Measurements from ENCODE around the gene SEMA3G.

Gene SEMA3G

DNA sequence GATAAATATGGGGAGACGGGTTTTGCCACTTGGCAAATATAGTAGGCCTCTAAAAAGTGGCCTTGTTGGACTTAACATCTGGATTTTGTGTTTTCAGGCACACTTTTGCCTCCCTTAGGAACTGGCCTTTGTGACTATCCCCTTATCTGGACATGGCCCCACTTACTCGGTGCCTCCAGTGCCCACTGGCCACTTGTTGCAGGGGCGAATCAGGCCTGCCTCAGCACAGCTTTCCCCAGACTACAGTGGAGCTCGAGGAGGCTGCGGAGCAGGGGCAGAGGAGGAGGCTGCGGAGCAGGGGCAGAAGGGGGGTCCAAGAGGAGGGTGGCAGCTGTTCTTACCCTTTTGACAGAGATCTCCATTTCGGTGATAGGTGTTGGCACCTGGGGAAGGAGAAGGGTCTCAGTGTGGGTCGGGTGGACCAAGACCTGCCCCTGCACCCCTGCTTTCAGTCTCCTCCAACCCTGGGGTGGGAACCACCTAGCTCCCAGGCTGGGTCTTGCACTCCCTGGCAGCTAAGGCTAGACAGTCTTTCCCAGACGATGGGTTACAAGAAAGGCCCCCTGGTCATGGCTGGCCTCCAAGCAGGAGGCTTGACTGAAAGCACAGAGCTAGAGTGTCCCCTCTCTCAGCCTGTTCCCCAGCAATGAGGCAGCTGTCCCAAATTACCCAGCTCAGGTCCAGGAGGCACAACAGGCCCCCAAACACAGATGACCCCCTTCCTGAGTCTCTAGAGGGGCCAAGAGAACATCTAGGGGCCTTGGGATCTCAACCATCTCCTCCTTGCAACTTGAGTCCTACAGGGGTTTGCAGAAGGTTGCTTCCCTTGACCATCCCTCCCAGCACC lies 6.1 kb downstream of the SEMA3G start:
- DNase-seq (ENCODE audit: low read depth): no peak

DNA sequence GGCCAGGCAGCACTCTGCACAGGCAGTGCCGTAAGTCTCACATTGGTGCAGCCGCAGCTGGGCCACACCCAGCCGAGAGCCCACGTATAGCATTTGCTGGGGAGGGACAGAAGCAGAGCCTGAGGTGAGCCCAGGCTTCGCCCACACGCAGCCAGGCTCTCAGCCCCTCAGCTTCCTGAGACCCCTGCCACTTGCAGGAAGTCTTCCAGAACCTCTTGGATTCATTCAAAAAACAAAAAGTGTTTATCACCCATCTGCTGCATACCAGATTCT lies 6.9 kb downstream of the SEMA3G start:
- no peak for DNase-seq (ENCODE audit: low read depth)

DNA sequence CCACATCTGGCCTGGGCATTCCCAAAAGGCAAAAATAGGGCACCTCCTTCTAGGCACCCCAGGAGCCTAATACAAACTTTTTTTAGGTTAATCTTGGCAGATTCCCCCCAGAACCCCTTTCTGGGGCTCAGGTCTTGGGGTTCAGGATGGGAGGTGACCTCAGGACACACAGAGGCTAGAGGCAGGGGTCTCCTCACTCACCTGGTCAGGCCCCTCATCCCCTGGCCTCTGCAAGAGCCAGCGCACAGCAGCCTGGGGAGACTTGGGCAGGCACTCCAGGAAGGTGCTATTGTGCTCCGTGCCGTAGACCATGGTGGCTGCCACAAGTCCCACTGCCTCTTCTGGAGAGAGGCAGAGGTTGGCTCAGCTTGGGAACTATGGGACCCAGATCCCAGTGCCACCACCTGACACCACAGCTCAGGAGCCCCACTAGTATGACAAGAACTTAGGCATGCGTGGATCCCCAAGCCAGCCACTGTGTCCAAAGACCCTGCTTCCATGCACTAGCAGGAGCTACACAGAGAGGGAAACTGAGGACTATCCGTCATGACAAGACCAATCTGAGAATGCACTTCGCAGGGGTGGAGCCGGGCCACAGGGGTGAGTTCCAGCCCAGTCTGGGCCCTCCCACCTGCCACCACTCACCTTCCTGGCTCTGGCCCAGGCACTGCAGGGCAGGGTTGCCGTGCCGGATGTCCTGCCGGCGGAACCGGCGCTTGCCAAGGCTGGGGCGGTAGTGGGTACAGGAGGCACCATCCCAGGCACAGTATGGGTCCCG lies 7.4 kb downstream of the SEMA3G start:
- no peak for DNase-seq (ENCODE audit: low read depth)

DNA sequence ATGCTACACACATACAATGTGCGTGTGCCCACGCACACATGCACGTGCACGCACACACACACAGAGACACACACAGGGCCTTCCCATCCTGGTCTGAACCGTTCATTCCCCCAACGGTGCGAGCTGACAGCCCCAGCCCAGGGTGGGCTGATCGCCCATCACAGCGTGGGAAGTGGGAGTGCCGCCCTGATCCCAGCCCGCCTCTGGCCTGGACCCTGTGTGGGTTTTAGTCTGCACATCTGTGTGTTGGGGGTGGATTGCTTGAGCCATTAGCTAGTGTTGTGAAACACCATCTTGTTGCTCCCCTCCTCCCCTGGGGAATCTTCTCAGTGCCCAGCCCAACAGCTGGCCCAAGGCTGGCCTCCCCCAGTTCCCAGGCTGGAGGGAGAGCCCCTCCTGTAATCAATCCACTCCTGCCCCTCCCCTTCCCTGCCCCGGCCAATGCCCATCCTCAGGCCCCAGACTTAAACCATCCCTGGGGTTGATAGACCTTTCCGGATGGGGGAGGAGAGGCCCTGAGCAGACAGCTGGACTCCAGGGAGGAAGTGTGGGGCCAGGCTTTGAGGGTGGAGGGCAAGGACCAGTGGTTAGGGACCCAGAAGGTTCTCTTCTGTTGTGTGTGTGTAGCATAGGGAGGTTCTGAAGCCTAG lies 8.3 kb downstream of the SEMA3G start:
- peak; percentile 73 for DNase-seq (ENCODE audit: low read depth)

DNA sequence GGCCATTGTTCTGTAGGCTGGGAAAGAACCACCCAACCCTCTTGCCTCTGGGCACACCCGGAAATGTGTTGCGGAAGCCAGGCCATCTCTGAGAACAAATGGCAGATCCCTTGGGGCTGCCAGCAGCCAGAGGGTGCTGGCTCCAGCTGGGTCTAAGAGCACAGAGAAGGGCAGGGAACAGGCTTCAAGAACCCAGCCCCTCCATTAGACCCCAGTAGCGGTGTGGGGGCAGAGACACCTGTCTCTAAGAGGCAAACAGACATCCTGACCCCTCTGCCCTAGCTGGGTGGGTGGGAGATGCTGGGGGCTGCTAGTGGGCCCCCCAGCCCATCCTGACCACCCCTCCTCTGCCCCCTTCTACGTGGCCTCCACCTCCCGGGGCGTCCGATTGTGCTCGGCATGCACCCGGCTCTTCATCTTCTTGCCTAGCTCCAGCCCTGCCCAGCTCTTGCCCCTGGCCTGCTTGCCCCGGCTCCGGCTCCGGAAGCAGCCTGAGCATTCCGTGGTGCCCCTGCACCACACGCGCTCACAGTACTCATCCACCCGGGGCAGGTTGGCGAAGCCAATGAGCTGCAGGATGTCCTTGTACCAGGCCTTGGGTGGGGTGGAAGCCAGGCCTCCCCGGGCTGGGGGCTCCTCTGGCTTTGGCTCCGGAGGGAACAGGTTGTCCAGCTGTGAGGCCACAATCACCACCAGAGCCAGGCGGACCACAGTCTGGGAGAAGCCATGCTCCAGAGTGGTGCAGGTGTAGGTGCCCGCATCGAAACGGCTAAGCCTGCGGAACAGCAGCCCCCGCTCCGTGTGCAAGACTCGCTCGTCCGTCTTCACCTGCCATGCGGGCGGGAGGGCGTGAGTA lies 9.4 kb downstream of the SEMA3G start:
- no peak for DNase-seq (ENCODE audit: low read depth)

DNA sequence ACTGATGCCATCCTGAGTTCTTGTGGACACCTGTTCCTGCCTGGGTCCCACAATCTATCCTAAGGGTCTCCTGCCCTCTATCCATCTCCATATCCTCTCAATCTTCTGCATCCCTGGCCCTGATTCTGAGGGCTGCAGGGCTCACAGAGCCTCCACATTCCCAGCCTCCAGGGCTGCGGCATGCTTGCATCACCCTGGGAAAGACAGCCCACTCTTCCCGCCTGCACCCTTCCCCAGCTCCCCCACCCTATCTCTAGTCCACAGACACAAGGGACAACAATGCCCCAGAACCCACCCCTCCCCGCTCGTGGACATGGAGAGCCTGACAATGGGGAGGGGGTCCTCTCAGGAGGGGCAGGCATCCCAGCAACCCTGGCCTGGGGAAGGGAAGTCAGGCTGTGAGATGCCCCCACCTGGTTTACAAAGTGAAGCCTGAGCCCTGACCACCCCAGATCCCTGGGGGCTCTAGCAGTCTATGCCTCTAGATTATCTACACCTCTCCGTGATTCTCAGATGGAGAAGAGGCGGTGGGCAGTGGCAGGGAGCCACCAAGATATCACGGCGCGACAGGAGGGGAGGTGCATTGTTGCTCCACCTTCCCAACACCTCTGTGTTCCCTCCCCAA lies 10.3 kb downstream of the SEMA3G start:
- DNase-seq (ENCODE audit: low read depth): no peak

DNA sequence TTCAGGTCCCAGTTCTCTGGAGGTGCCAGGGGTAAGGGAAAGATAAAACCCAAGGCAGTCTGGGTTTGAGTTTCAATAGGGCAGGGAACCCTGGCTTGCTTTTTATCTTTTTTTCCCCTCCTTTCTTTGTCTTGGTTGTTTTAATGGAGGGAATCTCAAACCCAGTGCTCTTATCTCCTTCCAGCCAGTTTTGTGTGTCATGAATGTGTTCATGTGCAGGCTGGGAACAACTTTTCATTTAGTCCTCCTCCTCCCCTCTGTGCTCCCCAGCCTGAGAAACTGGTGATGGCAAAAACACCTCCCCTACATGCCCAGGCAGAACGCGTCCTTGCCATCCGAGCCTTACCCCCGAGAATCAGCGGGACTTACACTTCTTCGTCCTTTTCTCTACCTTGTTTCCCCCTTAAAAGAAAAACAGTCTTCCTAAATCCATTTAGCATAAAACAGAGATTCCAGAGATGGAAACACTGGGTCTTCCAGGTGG lies 10.9 kb downstream of the SEMA3G start:
- DNase-seq (ENCODE audit: low read depth): no peak

DNA sequence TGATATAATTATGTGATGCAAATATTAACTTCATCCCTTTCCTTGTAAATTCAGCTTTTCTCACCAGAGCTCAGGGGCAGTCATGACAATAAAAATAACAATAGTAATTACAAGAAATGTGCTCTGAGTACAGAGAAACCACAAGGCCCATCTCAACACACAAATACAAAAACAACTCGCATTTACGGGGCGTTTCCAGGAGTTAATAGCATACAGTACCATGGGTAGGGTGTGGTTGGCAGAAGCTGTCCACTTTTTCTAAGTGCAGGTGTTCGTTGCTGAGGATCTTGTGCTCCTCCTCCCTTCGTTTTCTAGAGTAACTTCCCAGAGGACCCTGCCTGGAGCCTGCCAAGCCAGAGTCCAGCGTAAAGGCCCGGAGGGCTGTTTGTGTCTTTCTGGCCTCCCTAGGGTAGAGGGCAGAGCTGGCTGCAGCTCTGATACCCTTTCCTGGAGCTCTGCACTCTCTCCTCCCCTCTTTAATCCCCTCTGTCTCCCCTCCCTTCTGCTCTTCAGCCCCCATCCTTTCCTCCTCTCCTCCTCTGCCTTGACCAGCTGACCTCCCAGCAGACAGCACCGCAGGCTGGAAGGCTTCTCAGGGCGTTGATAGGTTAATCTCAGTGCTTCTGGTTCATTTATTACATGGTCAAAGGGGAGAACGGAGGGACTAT lies 11.4 kb downstream of the SEMA3G start:
- no peak for DNase-seq (ENCODE audit: low read depth)

DNA sequence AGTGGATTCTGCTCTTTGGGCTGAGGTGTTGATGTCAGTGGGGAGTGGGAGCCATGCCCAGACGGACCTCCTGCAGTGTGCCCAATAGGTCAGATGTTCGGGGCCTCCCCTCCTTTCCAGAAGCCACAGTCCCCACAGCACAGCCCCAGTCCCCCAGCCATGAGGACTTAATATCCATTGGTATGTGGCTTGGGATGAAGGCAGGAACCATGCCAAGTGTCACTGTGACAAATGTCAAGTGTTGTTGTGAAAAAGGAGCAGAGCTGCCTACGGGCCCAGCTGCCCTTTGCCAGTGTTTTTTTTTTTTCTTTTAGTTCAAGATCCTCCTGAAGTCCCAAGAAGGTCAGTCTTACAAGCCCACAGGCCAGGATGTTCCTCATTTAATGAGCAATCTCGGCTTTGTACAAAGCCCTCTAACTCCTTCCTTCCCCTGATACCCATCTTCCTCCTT lies 12.2 kb downstream of the SEMA3G start:
- no peak for DNase-seq (ENCODE audit: low read depth)

DNA sequence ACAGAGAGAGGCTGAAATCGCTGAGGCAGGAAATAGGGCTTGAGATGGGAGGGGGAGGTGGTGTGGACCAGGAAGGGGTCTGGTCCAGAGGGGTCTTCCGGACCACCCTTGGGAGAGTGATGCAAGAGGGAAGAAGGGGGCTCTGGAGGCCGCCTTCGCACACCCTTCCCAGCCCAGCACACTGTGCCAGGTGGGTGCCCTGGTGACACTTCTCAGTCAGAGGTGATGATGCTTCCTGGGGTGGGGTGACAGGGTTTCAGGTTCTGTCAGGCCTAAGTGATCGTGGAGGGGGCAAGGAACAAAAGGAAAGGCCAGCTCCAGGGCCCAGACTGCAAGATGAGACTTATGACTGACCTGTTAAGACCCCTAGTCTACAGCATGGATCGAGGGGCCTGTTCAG lies 12.7 kb downstream of the SEMA3G start:
- no peak for DNase-seq (ENCODE audit: low read depth)

DNA sequence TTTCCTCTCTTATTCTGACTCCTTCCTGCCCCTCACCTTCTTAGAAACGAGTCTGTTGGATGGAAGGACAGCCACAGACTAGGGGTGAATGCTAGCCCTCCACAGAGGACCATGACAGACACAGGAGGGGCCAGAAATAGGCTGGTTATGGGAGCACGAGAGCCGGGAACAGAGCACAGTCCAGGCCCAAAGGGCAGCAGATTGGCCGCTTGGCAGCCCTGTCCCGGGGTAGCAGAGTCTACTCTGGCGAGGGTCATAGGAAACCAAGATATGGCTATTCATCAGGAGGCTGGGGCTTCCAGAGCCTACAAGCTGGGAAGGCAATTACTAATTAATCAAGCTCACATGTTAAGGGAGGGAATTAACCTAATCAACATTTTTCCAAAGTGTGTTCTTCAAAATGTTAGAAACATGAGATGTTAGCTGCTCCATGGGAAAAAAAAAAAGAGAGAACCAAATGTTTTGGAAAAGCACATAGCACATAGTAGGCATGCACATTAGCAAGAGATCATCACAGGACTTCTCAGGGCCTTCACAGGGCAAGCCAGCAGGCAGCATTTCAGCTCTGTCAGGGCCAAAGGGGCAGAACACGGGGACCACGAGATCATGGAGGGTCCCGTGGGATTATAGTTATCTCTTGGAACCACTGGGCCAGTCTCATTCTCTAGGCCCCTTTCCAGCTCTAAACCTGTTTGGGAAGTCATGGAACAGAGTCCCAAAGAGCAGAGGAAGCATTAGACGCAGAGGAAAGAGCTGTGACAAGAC lies 13.3 kb downstream of the SEMA3G start:
- no peak for DNase-seq (ENCODE audit: low read depth)

DNA sequence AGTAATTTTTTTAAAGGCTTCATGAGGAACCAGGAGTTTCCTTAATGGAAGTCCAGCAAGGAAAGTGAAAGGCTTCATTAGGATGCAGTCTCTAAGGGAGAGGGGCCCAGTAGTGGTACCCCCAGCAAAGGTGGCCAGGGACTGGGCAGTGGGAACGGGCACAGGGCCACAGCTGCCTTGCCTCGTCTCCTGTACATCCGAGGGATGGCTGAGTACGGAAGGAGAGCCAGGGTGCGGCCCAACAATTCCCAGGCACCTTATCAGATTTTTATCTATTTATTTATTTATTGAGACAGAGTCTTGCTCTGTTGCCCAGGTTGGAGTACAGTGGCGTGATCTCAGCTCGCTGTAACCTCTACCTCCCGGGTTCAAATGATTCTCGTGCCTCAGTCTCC lies 14.5 kb downstream of the SEMA3G start:
- DNase-seq (ENCODE audit: low read depth): no peak

DNA sequence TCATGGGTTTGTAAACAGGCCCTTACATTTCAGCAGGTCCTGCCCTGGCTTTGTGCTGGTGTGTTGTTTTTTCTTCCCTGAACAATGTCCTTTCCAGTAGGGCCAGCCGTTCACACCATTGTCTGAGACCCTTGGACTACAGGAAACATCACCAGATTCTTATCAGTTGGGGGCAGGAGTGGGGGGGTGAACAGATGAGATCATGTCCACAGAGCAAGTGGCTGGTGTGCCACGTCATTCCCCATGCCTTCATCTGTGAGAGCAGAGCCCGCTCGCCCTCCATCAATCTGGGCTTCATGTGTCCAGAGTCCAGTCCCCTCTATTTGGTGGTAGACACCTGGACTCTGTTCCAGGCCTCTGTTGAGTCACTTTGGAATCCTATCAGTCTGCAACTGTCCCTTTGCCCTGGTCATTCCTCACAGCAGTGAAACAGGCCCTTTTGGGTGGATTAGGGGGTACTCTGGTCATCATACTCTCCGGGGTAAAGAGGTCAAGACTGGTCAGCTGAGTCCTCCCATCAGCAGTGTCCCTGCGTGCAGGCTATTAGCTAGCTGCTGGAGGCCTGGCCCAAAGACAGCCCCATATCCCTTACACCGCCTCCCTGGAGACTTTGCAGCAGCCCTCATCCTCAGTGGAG lies 15.0 kb downstream of the SEMA3G start:
- no peak for DNase-seq (ENCODE audit: low read depth)

DNA sequence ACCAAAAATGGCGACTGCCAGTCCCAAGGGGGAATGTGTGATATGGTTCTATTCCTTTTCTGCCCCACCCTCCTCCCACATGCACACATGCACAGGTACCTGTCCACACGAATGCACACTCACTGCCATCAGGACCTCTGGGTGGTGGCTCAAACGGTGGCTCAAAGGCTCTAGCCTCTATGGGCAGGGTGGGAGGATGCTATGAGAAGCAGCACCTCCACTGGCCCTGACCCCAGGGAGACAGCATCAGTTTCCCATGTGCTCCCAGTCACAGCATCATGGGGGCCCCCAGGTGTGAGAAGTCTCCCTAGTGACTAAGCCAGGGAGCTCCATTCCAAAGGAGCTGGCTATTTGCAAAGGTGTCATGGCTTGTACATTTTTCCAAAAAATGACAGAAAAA lies 15.9 kb downstream of the SEMA3G start:
- no peak for DNase-seq (ENCODE audit: low read depth)

DNA sequence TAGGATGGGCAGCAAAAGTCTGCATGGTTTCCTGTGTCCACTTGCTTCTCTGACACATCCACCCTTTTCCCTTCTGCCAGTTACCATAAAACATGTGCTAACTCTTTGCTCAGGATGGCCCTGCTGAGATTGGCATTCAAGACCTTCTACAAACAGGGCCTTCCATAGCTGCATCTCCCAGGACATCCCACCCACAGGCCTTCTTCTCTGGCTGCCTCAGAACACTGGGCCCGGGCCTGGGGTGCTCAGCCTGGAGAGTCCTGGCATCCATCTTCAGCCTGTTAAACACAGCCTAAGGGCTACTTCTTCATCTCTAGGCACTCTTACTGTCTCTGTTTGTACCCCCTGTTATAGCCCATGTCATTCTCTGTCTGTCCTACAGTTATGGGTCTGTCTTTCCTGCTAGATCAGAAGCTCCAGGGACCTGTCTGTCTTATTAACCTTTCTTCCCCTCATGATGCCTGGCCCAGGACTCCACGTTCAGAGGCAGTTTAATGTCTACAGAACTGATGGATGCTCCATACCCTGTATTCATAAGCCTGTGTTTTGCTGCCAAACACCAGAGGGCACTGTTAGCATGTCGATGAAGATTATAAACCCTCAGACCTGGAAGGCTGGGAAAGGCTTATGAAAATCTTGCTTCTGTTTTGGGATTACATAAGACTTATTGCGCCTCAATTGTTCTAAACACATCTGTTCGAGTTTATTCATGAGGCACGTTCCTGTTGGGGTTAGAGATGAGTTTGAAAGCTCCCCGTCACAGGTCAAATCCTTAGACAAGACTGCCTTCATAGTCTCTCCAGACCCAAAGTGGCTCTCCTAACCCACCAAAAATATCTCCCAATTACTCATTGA lies 16.5 kb downstream of the SEMA3G start:
- peak; percentile 86 for DNase-seq (ENCODE audit: low read depth)

DNA sequence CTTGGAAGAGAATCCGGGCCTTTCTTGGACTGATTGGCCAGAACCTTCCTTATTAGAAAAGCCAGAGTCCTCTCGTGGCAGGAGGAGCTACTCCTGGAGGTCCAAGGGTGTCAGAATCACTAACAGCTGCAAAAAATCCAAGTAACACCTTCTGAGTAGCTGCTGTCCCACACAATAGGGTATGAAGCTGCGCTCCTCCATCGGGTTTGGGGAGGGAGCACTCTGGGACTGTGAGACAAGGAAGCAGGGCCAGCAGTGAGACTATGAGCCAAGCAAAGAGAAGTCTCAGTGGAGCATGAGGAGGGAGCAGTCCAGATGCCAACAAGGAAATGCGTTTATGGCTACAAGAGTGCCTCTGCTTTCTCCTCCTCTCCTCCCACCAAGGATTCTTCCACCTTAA lies 21.7 kb downstream of the SEMA3G start:
- no peak for DNase-seq (ENCODE audit: low read depth)

DNA sequence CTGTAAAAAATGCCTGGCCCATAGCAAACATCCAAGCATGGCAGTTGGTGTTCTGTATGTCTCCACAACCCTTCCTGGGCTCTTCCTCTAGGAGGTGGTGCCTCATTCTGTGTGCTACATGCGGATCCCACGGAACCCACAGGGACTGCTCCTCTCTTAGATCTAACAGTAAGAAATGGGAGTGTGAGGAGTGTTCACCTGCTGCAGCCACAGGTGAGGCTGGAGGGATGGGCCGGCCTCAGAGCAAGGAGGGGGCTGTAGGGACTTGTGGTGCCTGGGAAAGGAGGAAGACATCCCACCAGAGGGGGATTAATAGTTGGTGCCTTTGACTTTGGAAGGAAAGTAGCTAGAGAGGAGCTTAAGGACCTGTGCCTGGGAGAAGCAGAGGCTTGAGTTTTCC lies 22.2 kb downstream of the SEMA3G start:
- no peak for DNase-seq (ENCODE audit: low read depth)

DNA sequence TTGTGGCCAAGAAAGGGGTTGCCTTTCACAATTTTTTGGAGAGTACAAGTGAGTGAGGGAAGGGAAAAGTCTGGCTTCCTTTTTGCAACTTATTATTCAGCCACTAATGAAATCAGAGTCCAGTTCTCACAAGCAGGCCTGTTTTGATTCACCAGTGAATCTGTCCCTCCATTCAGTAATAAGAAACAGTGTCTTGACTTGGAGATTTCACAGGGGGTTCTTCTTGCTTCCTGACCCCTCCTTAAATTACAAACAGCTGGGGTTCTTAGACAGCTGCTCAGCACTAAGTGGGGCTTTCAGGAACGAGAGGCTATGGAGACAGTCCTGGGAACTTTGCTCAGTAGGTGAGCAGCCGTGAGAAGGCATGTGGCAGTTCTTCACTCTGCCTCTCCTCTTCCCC lies 24.5 kb downstream of the SEMA3G start:
- DNase-seq (ENCODE audit: low read depth): no peak

DNA sequence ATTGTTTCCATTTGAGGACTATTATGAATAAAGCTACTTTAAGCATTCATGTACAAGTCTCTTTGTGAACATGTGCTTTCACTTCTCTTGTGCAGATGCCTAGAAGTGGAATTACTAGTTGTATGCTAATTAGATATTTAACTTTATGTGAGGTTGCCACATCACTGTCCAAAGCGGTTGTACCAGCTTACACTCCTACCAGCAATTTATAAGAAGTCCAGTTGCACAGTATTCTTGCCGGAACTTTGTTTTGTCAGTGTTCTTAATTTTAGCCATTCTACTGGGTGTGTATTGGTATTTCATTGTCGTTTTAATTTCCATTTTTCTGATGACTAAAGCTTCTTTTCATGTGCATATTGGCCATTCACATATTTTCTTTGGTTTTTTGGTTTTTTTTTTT lies 29.1 kb downstream of the SEMA3G start:
- no peak for DNase-seq (ENCODE audit: low read depth)

Data from fibroblast of the conjunctiva (primary cell).